ENCODE data around the gene SAMHD1.

DNA sequence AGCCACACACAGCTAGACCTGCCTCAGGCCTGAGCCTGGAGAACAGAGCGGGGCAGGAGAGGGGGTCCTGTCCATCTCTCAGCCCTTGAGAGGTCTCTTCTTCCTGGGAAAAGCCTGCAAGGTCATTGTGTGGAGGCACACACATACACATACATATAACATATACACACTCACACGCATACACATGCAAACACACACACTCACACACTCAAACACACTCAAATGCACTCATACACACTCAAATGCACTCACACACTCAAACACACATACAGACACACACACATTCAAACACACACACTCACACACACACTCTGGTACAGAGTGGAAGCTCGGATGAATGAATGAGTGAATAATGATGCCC, 75.1 kb downstream of the SAMHD1 start:
- TF ChIP-seq, protein P1, sequence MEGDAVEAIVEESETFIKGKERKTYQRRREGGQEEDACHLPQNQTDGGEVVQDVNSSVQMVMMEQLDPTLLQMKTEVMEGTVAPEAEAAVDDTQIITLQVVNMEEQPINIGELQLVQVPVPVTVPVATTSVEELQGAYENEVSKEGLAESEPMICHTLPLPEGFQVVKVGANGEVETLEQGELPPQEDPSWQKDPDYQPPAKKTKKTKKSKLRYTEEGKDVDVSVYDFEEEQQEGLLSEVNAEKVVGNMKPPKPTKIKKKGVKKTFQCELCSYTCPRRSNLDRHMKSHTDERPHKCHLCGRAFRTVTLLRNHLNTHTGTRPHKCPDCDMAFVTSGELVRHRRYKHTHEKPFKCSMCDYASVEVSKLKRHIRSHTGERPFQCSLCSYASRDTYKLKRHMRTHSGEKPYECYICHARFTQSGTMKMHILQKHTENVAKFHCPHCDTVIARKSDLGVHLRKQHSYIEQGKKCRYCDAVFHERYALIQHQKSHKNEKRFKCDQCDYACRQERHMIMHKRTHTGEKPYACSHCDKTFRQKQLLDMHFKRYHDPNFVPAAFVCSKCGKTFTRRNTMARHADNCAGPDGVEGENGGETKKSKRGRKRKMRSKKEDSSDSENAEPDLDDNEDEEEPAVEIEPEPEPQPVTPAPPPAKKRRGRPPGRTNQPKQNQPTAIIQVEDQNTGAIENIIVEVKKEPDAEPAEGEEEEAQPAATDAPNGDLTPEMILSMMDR (IDR thresholded peaks at IDR 0.05; ENCODE audit: low read length) = no peak
- TF ChIP-seq EZH2 (IDR thresholded peaks at IDR 0.05; ENCODE audit: borderline replicate concordance, low read length) = no peak
